ENCODE data around the gene TMPRSS7. TPM values are rescaled to one million over a fixed set of nuclear protein-coding genes. Genes with fewer than 3 reads are reported as not detected.

Gene TMPRSS7
- total and polyA plus RNA-seq, 2 experiments from 2014 or later, result not detected

GRCh38 chr3:112005091-112005672, 29.4 kb upstream of the TMPRSS7 start (continued):
- TF ChIP-seq CTCF (conservative IDR thresholded peaks at IDR 0.05; ENCODE audit: low read depth in 2 of 2) (no peak), EZH2 (IDR thresholded peaks at IDR 0.05; ENCODE audit: low read depth, unreplicated experiment) (no peak), CREB1 (CRISPR knock-in tag; IDR thresholded peaks at IDR 0.05; ENCODE audit: low read depth) (no peak)
- TF ChIP-seq, protein P1, sequence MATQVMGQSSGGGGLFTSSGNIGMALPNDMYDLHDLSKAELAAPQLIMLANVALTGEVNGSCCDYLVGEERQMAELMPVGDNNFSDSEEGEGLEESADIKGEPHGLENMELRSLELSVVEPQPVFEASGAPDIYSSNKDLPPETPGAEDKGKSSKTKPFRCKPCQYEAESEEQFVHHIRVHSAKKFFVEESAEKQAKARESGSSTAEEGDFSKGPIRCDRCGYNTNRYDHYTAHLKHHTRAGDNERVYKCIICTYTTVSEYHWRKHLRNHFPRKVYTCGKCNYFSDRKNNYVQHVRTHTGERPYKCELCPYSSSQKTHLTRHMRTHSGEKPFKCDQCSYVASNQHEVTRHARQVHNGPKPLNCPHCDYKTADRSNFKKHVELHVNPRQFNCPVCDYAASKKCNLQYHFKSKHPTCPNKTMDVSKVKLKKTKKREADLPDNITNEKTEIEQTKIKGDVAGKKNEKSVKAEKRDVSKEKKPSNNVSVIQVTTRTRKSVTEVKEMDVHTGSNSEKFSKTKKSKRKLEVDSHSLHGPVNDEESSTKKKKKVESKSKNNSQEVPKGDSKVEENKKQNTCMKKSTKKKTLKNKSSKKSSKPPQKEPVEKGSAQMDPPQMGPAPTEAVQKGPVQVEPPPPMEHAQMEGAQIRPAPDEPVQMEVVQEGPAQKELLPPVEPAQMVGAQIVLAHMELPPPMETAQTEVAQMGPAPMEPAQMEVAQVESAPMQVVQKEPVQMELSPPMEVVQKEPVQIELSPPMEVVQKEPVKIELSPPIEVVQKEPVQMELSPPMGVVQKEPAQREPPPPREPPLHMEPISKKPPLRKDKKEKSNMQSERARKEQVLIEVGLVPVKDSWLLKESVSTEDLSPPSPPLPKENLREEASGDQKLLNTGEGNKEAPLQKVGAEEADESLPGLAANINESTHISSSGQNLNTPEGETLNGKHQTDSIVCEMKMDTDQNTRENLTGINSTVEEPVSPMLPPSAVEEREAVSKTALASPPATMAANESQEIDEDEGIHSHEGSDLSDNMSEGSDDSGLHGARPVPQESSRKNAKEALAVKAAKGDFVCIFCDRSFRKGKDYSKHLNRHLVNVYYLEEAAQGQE (IDR thresholded peaks at IDR 0.05; ENCODE audit: unreplicated experiment), result no peak

DNA sequence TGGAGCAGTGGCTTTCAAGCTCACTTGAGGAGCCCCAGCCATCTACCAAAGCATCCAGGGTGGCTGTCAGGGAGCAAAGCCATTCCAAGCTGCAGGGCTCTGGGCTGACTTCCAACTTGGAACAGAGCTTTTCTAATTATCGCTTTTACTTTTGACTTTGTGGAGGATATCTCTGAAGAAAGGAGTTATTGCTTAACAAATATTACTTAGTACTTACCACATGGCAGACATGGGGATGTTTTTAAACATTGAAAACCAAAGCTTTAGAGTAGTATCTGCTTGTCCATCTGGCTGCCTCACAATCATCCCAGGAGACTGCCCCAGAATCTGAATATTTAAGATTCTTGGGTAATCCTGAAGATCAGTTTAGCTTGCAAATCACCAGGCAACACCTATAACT, 26.9 kb upstream of the TMPRSS7 start:
- Histone ChIP-seq H4K20me1 (replicated peaks; ENCODE audit: insufficient read depth) (no peaks in the 10 kb centered on the region), H3K27me3 (ENCODE audit: insufficient read depth) (no peaks in the 10 kb centered on the region), H2AFZ (no peak overlapping the region), H3K36me3 (ENCODE audit: insufficient read depth) (peaks cover 5% of the 10 kb centered on the region; the same call in 1 of the 2 replicates), H3F3A (replicated peaks; ENCODE audit: low read depth) (no peaks in the 10 kb centered on the region), H3K27ac (ENCODE audit: low read depth) (no peak overlapping the region), H3K79me2 (replicated peaks; ENCODE audit: insufficient read depth) (no peaks in the 10 kb centered on the region), H3K4me1 (ENCODE audit: insufficient read depth) (no peaks in the 10 kb centered on the region), H3K4me2 (no peak overlapping the region), H3K9me2 (ENCODE audit: insufficient read depth) (no peaks in the 10 kb centered on the region), H3K4me3 (no peak overlapping the region)
- no peaks in the 10 kb centered on the region; the same call in 1 of the 3 replicates for H3K4me1 Mint-ChIP-seq
- H3K27me3 Mint-ChIP-seq (ENCODE audit: insufficient read depth, low read depth, poor library complexity), result peaks cover 12% of the 10 kb centered on the region
- no peak overlapping the region for H3K27ac Mint-ChIP-seq
- H3K9me3 Mint-ChIP-seq, result no peaks in the 10 kb centered on the region
- DNase-seq (ENCODE audit: low spot score) (no peak), ATAC-seq (no peak)
- H3K36me3 Mint-ChIP-seq (ENCODE audit: low read depth), result peaks cover 8% of the 10 kb centered on the region; the same call in 2 of the 3 replicates
- no peak overlapping the region for H3K4me3 Mint-ChIP-seq
- TF ChIP-seq CTCF (conservative IDR thresholded peaks at IDR 0.05; ENCODE audit: low read depth in 2 of 2) (no peak), ZNF114 (CRISPR knock-in tag; IDR thresholded peaks at IDR 0.05) (no peak), POLR2AphosphoS5 (IDR thresholded peaks at IDR 0.05; ENCODE audit: low read depth) (no peak), NANOG (IDR thresholded peaks at IDR 0.05; ENCODE audit: borderline replicate concordance) (no peak), ZNF331 (CRISPR knock-in tag; IDR thresholded peaks at IDR 0.05; ENCODE audit: low read depth) (no peak)
- TF ChIP-seq, protein P2, sequence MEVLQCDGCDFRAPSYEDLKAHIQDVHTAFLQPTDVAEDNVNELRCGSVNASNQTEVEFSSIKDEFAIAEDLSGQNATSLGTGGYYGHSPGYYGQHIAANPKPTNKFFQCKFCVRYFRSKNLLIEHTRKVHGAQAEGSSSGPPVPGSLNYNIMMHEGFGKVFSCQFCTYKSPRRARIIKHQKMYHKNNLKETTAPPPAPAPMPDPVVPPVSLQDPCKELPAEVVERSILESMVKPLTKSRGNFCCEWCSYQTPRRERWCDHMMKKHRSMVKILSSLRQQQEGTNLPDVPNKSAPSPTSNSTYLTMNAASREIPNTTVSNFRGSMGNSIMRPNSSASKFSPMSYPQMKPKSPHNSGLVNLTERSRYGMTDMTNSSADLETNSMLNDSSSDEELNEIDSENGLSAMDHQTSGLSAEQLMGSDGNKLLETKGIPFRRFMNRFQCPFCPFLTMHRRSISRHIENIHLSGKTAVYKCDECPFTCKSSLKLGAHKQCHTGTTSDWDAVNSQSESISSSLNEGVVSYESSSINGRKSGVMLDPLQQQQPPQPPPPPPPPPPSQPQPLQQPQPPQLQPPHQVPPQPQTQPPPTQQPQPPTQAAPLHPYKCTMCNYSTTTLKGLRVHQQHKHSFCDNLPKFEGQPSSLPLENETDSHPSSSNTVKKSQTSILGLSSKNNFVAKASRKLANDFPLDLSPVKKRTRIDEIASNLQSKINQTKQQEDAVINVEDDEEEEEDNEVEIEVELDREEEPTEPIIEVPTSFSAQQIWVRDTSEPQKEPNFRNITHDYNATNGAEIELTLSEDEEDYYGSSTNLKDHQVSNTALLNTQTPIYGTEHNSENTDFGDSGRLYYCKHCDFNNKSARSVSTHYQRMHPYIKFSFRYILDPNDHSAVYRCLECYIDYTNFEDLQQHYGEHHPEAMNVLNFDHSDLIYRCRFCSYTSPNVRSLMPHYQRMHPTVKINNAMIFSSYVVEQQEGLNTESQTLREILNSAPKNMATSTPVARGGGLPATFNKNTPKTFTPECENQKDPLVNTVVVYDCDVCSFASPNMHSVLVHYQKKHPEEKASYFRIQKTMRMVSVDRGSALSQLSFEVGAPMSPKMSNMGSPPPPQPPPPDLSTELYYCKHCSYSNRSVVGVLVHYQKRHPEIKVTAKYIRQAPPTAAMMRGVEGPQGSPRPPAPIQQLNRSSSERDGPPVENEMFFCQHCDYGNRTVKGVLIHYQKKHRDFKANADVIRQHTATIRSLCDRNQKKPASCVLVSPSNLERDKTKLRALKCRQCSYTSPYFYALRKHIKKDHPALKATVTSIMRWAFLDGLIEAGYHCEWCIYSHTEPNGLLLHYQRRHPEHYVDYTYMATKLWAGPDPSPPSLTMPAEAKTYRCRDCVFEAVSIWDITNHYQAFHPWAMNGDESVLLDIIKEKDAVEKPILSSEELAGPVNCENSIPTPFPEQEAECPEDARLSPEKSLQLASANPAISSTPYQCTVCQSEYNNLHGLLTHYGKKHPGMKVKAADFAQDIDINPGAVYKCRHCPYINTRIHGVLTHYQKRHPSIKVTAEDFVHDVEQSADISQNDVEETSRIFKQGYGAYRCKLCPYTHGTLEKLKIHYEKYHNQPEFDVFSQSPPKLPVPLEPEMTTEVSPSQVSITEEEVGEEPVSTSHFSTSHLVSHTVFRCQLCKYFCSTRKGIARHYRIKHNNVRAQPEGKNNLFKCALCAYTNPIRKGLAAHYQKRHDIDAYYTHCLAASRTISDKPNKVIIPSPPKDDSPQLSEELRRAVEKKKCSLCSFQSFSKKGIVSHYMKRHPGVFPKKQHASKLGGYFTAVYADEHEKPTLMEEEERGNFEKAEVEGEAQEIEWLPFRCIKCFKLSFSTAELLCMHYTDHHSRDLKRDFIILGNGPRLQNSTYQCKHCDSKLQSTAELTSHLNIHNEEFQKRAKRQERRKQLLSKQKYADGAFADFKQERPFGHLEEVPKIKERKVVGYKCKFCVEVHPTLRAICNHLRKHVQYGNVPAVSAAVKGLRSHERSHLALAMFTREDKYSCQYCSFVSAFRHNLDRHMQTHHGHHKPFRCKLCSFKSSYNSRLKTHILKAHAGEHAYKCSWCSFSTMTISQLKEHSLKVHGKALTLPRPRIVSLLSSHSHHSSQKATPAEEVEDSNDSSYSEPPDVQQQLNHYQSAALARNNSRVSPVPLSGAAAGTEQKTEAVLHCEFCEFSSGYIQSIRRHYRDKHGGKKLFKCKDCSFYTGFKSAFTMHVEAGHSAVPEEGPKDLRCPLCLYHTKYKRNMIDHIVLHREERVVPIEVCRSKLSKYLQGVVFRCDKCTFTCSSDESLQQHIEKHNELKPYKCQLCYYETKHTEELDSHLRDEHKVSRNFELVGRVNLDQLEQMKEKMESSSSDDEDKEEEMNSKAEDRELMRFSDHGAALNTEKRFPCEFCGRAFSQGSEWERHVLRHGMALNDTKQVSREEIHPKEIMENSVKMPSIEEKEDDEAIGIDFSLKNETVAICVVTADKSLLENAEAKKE (CRISPR knock-in tag; IDR thresholded peaks at IDR 0.05), result no peak

All from GM23338 (cell line).